Hepatocyte (in vitro differentiated cells): Measurements from ENCODE around the gene SGCD. TPM values are rescaled to one million over a fixed set of nuclear protein-coding genes. Genes with fewer than 3 reads are reported as not detected.

ENCODE experiments used
- DNase-seq: peaks from one replicate; pipeline ENCODE4 v3.0.0-alpha.2; 2016; ENCODE audit warnings: low spot score
- H2AFZ ChIP-seq: fragments of 200-600 bp; sonication (generic); 2 replicates; pipeline ENCODE4 v1.6.0; 2016; ENCODE audit warnings: antibody characterized with exemption, mild to moderate bottlenecking
- H3K27ac ChIP-seq: fragments of 200-600 bp; sonication (generic); 2 replicates; pipeline ENCODE4 v1.5.1; 2016; ENCODE audit warnings: mild to moderate bottlenecking
- H3K27me3 ChIP-seq: fragments of 200-600 bp; sonication (generic); 2 replicates; pipeline ENCODE4 v1.6.1; 2016
- H3K36me3 ChIP-seq: fragments of 200-600 bp; sonication (generic); replicated peaks from 2 replicates; pipeline ENCODE4 v1.5.1; 2016; ENCODE audit warnings: low read depth; ENCODE audit not compliant: insufficient read depth
- H3K4me1 ChIP-seq: fragments of 200-600 bp; sonication (generic); 2 replicates; pipeline ENCODE4 v1.5.1; 2016; ENCODE audit warnings: mild to moderate bottlenecking, moderate library complexity; ENCODE audit not compliant: insufficient read depth
- H3K4me2 ChIP-seq: fragments of 200-600 bp; sonication (generic); 2 replicates; pipeline ENCODE4 v1.6.0; 2016
- H3K4me3 ChIP-seq: fragments of 200-600 bp; sonication (generic); 2 replicates; pipeline ENCODE4 v1.5.1; 2016; ENCODE audit warnings: mild to moderate bottlenecking
- H3K79me2 ChIP-seq: fragments of 200-600 bp; sonication (generic); 2 replicates; pipeline ENCODE4 v1.6.0; 2017; ENCODE audit warnings: mild to moderate bottlenecking
- H3K9me2 ChIP-seq: fragments of 200-600 bp; sonication (generic); replicated peaks from 2 replicates; pipeline ENCODE4 v1.6.0; 2017; ENCODE audit warnings: mild to moderate bottlenecking; ENCODE audit not compliant: insufficient read depth
- H3K9me3 ChIP-seq: fragments of 200-600 bp; sonication (generic); 2 replicates; pipeline ENCODE4 v1.5.1; 2016; ENCODE audit warnings: low read depth, mild to moderate bottlenecking
- H4K20me1 ChIP-seq: fragments of 200-600 bp; sonication (generic); 2 replicates; pipeline ENCODE4 v1.6.0; 2016; ENCODE audit warnings: mild to moderate bottlenecking; ENCODE audit not compliant: insufficient read depth, poor library complexity, severe bottlenecking
- EZH2 ChIP-seq: fragments of 200-600 bp; sonication (generic); IDR thresholded peaks from 2 replicates; pipeline ENCODE4 v1.6.1; 2016; ENCODE audit warnings: antibody characterized with exemption, mild to moderate bottlenecking, borderline replicate concordance
- EZH2phosphoT487 ChIP-seq: fragments of 200-600 bp; sonication (generic); IDR thresholded peaks from one replicate; pipeline ENCODE4 v1.6.1; 2018; ENCODE audit warnings: antibody characterized with exemption, mild to moderate bottlenecking, low read depth, moderate library complexity; ENCODE audit not compliant: unreplicated experiment, severe bottlenecking
- WGBS: methylation state at CpG from one replicate; pipeline ENCODE4 v1.1.6; 2016; ENCODE audit warnings: low lambda C conversion rate; ENCODE audit errors: missing lambda C conversion rate; 5-methylcytosine and 5-hydroxymethylcytosine counted together
- polyA plus RNA-seq: library from polyadenylated mRNA; unstranded; fragments of >200 nt; fragmentation: Nextera tagmentation; extraction: Ambion mirVana; gene quantifications from 2 replicates; pipeline ENCODE4 v1.2.1, GENCODE V29; 2016
- total RNA-seq: library from RNA; depleted of rRNA; stranded (reverse); fragments of >200 nt; gene quantifications from 2 replicates; pipeline ENCODE4 v1.2.3, GENCODE V29; 2014
- TF ChIP-seq, protein P1 (sequence below): fragments of 200-600 bp; sonication (generic); IDR thresholded peaks from 2 replicates; pipeline ENCODE4 v1.5.1; 2016; ENCODE audit warnings: antibody characterized with exemption, mild to moderate bottlenecking; ENCODE audit not compliant: poor library complexity

The SGCD gene
- total and polyA plus RNA-seq, 2 experiments from 2014 or later = 3.8 to 8.8 TPM

- WGBS = 93% methylated on average over 1 of the region's 1 CpG
- Histone ChIP-seq H3K27me3 (no peaks in the 10 kb centered on the region), H4K20me1 (no peaks in the 10 kb centered on the region), H3K4me1 (no peaks in the 10 kb centered on the region), H3K9me3 (no peaks in the 10 kb centered on the region), H3K36me3 (no peaks in the 10 kb centered on the region), H3K79me2 (no peaks in the 10 kb centered on the region), H2AFZ (no peak overlapping the region), H3K9me2 (no peaks in the 10 kb centered on the region), H3K4me2 (no peak overlapping the region), H3K4me3 (no peak overlapping the region), H3K27ac (no peak overlapping the region)
- TF ChIP-seq EZH2 = no peak
- TF ChIP-seq, protein P1, sequence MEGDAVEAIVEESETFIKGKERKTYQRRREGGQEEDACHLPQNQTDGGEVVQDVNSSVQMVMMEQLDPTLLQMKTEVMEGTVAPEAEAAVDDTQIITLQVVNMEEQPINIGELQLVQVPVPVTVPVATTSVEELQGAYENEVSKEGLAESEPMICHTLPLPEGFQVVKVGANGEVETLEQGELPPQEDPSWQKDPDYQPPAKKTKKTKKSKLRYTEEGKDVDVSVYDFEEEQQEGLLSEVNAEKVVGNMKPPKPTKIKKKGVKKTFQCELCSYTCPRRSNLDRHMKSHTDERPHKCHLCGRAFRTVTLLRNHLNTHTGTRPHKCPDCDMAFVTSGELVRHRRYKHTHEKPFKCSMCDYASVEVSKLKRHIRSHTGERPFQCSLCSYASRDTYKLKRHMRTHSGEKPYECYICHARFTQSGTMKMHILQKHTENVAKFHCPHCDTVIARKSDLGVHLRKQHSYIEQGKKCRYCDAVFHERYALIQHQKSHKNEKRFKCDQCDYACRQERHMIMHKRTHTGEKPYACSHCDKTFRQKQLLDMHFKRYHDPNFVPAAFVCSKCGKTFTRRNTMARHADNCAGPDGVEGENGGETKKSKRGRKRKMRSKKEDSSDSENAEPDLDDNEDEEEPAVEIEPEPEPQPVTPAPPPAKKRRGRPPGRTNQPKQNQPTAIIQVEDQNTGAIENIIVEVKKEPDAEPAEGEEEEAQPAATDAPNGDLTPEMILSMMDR = no peak
- TF ChIP-seq EZH2phosphoT487 = no peak
- no peak for DNase-seq
Measured at GRCh38 chr5:156621719-156622118, 294.8 kb downstream of the SGCD start.

DNA sequence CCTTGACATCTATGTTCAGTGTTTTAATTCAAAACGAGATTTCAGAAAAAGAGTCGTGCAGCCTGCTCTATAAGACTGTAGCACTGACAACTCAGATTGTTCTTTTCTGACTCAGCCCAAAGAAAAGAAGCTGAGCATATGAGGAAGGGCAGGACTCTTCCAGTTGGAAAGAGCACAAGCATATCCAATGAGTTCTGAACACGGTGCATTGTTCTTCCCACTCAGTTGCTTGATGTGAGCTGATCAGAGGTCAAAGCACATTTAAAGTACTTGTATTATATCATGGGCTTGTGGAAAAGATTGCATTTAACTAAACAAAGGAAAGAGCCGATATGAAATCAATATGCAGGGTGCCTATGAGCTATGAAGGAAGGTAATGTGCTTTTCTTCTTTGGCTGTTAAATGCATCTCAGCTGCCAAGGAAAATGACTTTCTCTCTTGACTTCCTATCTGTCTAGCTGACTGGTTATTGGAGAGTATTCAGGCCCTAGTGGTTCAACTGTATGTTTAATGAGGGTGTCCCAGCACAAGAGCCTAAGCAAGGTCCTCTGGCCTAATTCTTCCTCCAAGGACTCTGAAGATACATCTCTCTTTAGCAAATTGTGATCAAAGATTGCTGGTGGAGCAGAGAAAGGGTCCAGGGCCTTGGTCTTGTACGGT, 296.5 kb downstream of the SGCD start:
- Histone ChIP-seq H3K9me2 (no peaks in the 10 kb centered on the region), H2AFZ (no peak overlapping the region), H4K20me1 (no peaks in the 10 kb centered on the region), H3K27me3 (no peaks in the 10 kb centered on the region), H3K4me1 (no peaks in the 10 kb centered on the region), H3K9me3 (no peaks in the 10 kb centered on the region), H3K36me3 (no peaks in the 10 kb centered on the region), H3K4me2 (no peak overlapping the region), H3K4me3 (no peak overlapping the region), H3K27ac (no peak overlapping the region), H3K79me2 (no peaks in the 10 kb centered on the region)
- TF ChIP-seq EZH2 (no peak), EZH2phosphoT487 (no peak)
- TF ChIP-seq, protein P1 = no peak
- DNase-seq = no peak
- 90% methylated on average over 5 of the region's 5 CpGs for WGBS

- TF ChIP-seq, protein P1 = no peak
- TF ChIP-seq EZH2 = no peak
- TF ChIP-seq EZH2phosphoT487 = no peak
- WGBS = 94% methylated on average over 4 of the region's 4 CpGs
Measured at GRCh38 chr5:156624686-156625085, 297.7 kb downstream of the SGCD start.

GRCh38 chr5:156628421-156628820, 301.5 kb downstream of the SGCD start:
- no peak overlapping the region for H2AFZ ChIP-seq
- H3K4me3 ChIP-seq = no peak overlapping the region
- no peaks in the 10 kb centered on the region for H3K27me3 ChIP-seq
- no peaks in the 10 kb centered on the region for H3K79me2 ChIP-seq
- TF ChIP-seq, protein P1 = no peak
- TF ChIP-seq EZH2phosphoT487 (no peak), EZH2 (no peak)
- no peak overlapping the region for H3K27ac ChIP-seq
- H3K9me3 ChIP-seq = no peaks in the 10 kb centered on the region
- H3K36me3 ChIP-seq = no peaks in the 10 kb centered on the region
- no peaks in the 10 kb centered on the region for H3K4me1 ChIP-seq
- no peaks in the 10 kb centered on the region for H4K20me1 ChIP-seq
- H3K4me2 ChIP-seq = no peak overlapping the region
- DNase-seq = no peak
- no peaks in the 10 kb centered on the region for H3K9me2 ChIP-seq

More at GRCh38 chr5:156624686-156625085, 297.7 kb downstream of the SGCD start:
- Histone ChIP-seq H3K9me3 (no peaks in the 10 kb centered on the region), H3K9me2 (no peaks in the 10 kb centered on the region), H3K4me3 (no peak overlapping the region), H3K36me3 (no peaks in the 10 kb centered on the region), H3K4me1 (no peaks in the 10 kb centered on the region), H3K4me2 (no peak overlapping the region), H3K27ac (no peak overlapping the region), H3K27me3 (no peaks in the 10 kb centered on the region), H3K79me2 (no peaks in the 10 kb centered on the region), H4K20me1 (no peaks in the 10 kb centered on the region), H2AFZ (no peak overlapping the region)
- DNase-seq = no peak
